Breast epithelium (tissue), 3 donors: ENCODE data around the gene HPS1.

Experiments
- CTCF ChIP-seq, 3 donors: fragments of 450-650 bp; IDR thresholded peaks; one replicate each; pipeline ENCODE4 v1.5.1; 2016 to 2017; ENCODE audit warnings: antibody characterized with exemption in 3 of 3, mild to moderate bottlenecking in 3 of 3, moderate library complexity in 3 of 3
- POLR2A ChIP-seq: fragments of 450-650 bp; IDR thresholded peaks from one replicate; pipeline ENCODE4 v1.6.1; 2016; ENCODE audit warnings: antibody characterized with exemption, mild to moderate bottlenecking, moderate library complexity

GRCh38 chr10:98407744-98408241 is 38.9 kb downstream of the HPS1 start:
- TF ChIP-seq CTCF (IDR thresholded peaks at IDR 0.05) (no peak), POLR2A (no peak)
